Neural cell (in vitro differentiated cells): ENCODE results near the gene SLC15A5.

Source experiments
- EP300 ChIP-seq: fragments of 450-650 bp; conservative IDR thresholded peaks from 2 replicates; pipeline ENCODE4 v1.6.1; 2014; ENCODE audit warnings: antibody characterized with exemption, mild to moderate bottlenecking, moderate library complexity; ENCODE audit not compliant: poor library complexity, severe bottlenecking
- EZH2 ChIP-seq: fragments of 200-600, 300-800 bp; shearing (Covaris generic), sonication (generic); IDR thresholded peaks from 2 replicates; pipeline ENCODE4 v1.6.1; 2014; ENCODE audit warnings: antibody characterized with exemption, low read length, borderline replicate concordance, mild to moderate bottlenecking; ENCODE audit not compliant: insufficient read depth, poor library complexity, severe bottlenecking
- POLR2AphosphoS5 ChIP-seq: IDR thresholded peaks from 2 replicates; pipeline ENCODE4 v1.6.1; 2012
- SMC3 ChIP-seq: fragments of 450-650 bp; conservative IDR thresholded peaks from 2 replicates; pipeline ENCODE4 v1.6.1; 2014; ENCODE audit warnings: antibody characterized with exemption, mild to moderate bottlenecking, moderate library complexity; ENCODE audit not compliant: poor library complexity
- TF ChIP-seq, protein P1 (sequence below): fragments of 450-650 bp; IDR thresholded peaks from 2 replicates; pipeline ENCODE4 v1.5.1; 2014; ENCODE audit warnings: antibody characterized with exemption, mild to moderate bottlenecking, moderate library complexity; ENCODE audit not compliant: poor library complexity, severe bottlenecking

DNA sequence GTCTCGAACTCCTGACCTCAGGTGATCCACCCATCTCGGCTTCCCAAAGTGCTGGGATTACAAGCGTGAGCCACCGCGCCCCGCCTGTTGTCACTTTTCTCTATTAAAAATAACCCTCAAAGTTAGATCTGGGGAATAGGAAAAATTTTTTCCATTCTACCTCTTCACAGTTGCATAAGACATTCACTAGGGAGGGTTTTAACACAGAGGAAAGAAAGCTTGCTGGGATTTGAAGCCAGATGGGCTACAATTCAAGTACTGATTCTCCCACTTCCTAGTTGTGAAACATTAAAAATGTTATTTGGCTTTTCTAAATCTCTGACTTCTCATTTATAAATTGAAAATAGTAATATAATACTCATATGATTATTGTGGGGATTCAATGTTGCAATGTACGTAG, 23.3 kb upstream of the SLC15A5 start:
- TF ChIP-seq, protein P1, sequence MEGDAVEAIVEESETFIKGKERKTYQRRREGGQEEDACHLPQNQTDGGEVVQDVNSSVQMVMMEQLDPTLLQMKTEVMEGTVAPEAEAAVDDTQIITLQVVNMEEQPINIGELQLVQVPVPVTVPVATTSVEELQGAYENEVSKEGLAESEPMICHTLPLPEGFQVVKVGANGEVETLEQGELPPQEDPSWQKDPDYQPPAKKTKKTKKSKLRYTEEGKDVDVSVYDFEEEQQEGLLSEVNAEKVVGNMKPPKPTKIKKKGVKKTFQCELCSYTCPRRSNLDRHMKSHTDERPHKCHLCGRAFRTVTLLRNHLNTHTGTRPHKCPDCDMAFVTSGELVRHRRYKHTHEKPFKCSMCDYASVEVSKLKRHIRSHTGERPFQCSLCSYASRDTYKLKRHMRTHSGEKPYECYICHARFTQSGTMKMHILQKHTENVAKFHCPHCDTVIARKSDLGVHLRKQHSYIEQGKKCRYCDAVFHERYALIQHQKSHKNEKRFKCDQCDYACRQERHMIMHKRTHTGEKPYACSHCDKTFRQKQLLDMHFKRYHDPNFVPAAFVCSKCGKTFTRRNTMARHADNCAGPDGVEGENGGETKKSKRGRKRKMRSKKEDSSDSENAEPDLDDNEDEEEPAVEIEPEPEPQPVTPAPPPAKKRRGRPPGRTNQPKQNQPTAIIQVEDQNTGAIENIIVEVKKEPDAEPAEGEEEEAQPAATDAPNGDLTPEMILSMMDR, result no peak
- TF ChIP-seq EP300, result no peak
- no peak for TF ChIP-seq EZH2
- no peak for TF ChIP-seq POLR2AphosphoS5
- TF ChIP-seq SMC3, result no peak
